Heart right ventricle (tissue), 16 donors: ENCODE results near the gene IRS4. TPM values are rescaled to one million over a fixed set of nuclear protein-coding genes. Genes with fewer than 3 reads are reported as not detected.

ENCODE experiments used
- ATAC-seq, 8 donors: fragments of 200-7000 bp; cut with Tn5 transposase; one replicate each; pipeline ENCODE4 v1.9.1; 2020; ENCODE audit warnings: mild to moderate bottlenecking in 8 of 8, moderate library complexity in 8 of 8, moderate number of reproducible peaks in 1 of 8
- DNase-seq, 2 donors: peaks; one replicate each; pipeline ENCODE4 v3.0.0-alpha.2; 2020
- H3K27ac ChIP-seq, 10 donors: fragments of 200-600 bp; sonication (generic) in 2 of 10; one replicate each; pipeline versions ENCODE4 v1.5.0 to v1.8.0; 2020 to 2022; ENCODE audit warnings: mild to moderate bottlenecking in 3 of 10
- H3K27me3 ChIP-seq, 7 donors: fragments of 200-600 bp; one replicate each; pipeline ENCODE4 v1.8.0; 2021 to 2022; ENCODE audit warnings: mild to moderate bottlenecking in 2 of 7
- H3K36me3 ChIP-seq, 9 donors: fragments of 200-600 bp; sonication (generic) in 1 of 9; one replicate each; pipeline versions ENCODE4 v1.5.0 to v1.8.0; 2020 to 2022; ENCODE audit warnings: mild to moderate bottlenecking in 2 of 9
- H3K4me1 ChIP-seq, 9 donors: fragments of 200-600 bp; sonication (generic) in 1 of 9; one replicate each; pipeline versions ENCODE4 v1.5.0 to v1.8.0; 2020 to 2022; ENCODE audit warnings: mild to moderate bottlenecking in 4 of 9
- H3K4me3 ChIP-seq, 10 donors: fragments of 200-600 bp; sonication (generic) in 2 of 10; one replicate each; pipeline versions ENCODE4 v1.5.0 to v1.8.0; 2020 to 2022; ENCODE audit warnings: mild to moderate bottlenecking in 7 of 10, moderate library complexity in 2 of 10
- H3K9me3 ChIP-seq, 11 donors: fragments of 200-600 bp in 10 of 11; sonication (generic) in 2 of 11; one replicate each; pipeline versions ENCODE4 v1.5.0 to v1.8.0; 2013 to 2022; ENCODE audit warnings: mild to moderate bottlenecking in 2 of 11, control low read depth in 1 of 11, moderate library complexity in 1 of 11
- CTCF ChIP-seq, 9 donors: fragments of 200-600 bp; sonication (generic) in 2 of 9; IDR thresholded peaks; one replicate each; pipeline versions ENCODE4 v1.5.0 to v1.8.0; 2021 to 2022; ENCODE audit warnings: antibody characterized with exemption in 9 of 9, mild to moderate bottlenecking in 5 of 9, moderate library complexity in 1 of 9
- WGBS, 2 donors: extraction: QIAGEN DNeasy Blood & Tissue Kit; methylation state at CpG; one replicate each; pipeline ENCODE4 v1.1.7; 2013; ENCODE audit warnings: inconsistent platforms in 1 of 2; 5-methylcytosine and 5-hydroxymethylcytosine counted together
- intact Hi-C, 10 donors: fragments of 100-400 bp; cut with DNase I; formaldehyde crosslinking; loops; one replicate each; pipeline versions ENCODE4 v1.11.1 to v1.14.2; 2022
- polyA plus RNA-seq, 2 donors: library from polyadenylated mRNA; stranded (reverse); fragments of 200-250 nt; gene quantifications; one replicate each; pipeline ENCODE4 v1.2.3, GENCODE V29; 2013
- total RNA-seq, 10 donors: library from RNA; stranded (reverse); fragmentation: NEBNext Ultra II Directional in 3 of 10; extraction: Animal tissue kit (Norgen Biotek cat#: 25700) in 3 of 10; gene quantifications; one replicate each; pipeline versions ENCODE4 v1.2.1 to v1.2.4, GENCODE V29; 2021 to 2023
- donor health status: Arrhythmogenic right ventricular cardiomyopathy.
- donor health status: ischemic (EF 13 %, LVEDD 7.1; RV severe dilation, severe dysfunction).
- donor health status: healthy with polysubstance abuse.
- donor health status: DM: no; HTN: yes; CAD: no.
- donor health status: DM: no; HTN: no; CAD: no.
- donor health status: ischemic (EF 25% LVEDD 6.9; RV normal size, moderate dysfunction).
- donor health status: ischemic (EF 25% LVEDD 5.7; RV mildly dilated, moderate dysfunction).
- donor health status: healthy.
- donor health status: DM: yes; HTN: yes; CAD: no.
- donor health status: Ischemic cardiomyopathy.
- donor health status: ischemic (EF 35%, LVEDD 5.7; RV mildly dilated, moderate dysfunction).
- donor health status: nonischemic (EF 11% LVEDD 7.7; RV severe dilation, severe dysfunction).
- donor health status: DM: yes; HTN: yes; CAD: no.
- donor health status: PGD.
- donor health status: ischemic (EF 29% LVEDD 5.4; RV normal size, mild dysfunction).
- donor health status: nonischemic (EF 23%, LVEDD 6.1; RV moderate dilation, normal function).

Gene IRS4
- total and polyA plus RNA-seq, 12 donors, result not detected

GRCh38 chrX:108732630-108733321 lies 3.6 kb downstream of the IRS4 start:
- no peaks in the 10 kb centered on the region for H3K36me3 ChIP-seq
- no peak overlapping the region for H3K27ac ChIP-seq
- peaks cover 0 to 13% (median 0%) of the 10 kb centered on the region in 9 donors for H3K4me1 ChIP-seq
- 3 to 5% methylated on average over 38 to 39 of the region's 39 CpGs for WGBS, 2 donors
- no peak overlapping the region for H3K4me3 ChIP-seq
- TF ChIP-seq CTCF (IDR thresholded peaks at IDR 0.05), result no peak
- no peak for DNase-seq
- peaks cover 0 to 98% (median 62%) of the 10 kb centered on the region in 7 donors for H3K27me3 ChIP-seq
- ATAC-seq, result no peak
- intact Hi-C loops, result no loop called here
- no peaks in the 10 kb centered on the region for H3K9me3 ChIP-seq

DNA sequence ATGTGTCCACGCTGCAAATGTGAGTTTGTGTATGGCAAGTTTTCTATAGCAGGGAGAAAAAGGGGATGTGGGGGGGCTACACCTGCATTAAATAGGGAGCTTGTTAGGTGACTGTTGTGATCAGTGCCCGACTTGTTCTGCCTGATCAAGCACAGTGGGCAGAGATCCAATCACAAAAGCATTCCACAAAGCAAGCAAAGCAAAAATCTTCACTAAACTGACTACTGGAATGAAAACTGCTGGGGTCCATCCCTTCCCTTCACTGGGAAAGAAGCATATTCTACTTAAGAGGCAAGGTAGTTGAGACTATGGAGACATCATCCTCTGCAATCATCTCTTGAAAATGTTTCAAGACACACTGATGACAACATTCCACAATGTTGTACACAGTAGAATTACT lies 5.2 kb downstream of the IRS4 start:
- H3K36me3 ChIP-seq, result no peaks in the 10 kb centered on the region
- ATAC-seq (no peak), DNase-seq (no peak)
- no peak overlapping the region for H3K27ac ChIP-seq
- H3K4me3 ChIP-seq, result no peak overlapping the region
- H3K9me3 ChIP-seq, result no peaks in the 10 kb centered on the region
- TF ChIP-seq CTCF (IDR thresholded peaks at IDR 0.05), result no peak
- intact Hi-C loops, result no loop called here
- H3K4me1 ChIP-seq, result peaks cover 0 to 4% (median 0%) of the 10 kb centered on the region in 9 donors
- H3K27me3 ChIP-seq, result peaks cover 0 to 96% (median 46%) of the 10 kb centered on the region in 7 donors
- WGBS, 2 donors, result 9 to 20% methylated on average over 2 of the region's 2 CpGs

- TF ChIP-seq CTCF (IDR thresholded peaks at IDR 0.05), result no peak
- intact Hi-C loops, result no loop called here
- no peaks in the 10 kb centered on the region for H3K4me1 ChIP-seq
- no peak for ATAC-seq
- H3K36me3 ChIP-seq, result no peaks in the 10 kb centered on the region
- H3K9me3 ChIP-seq, result no peaks in the 10 kb centered on the region
- no peak overlapping the region for H3K4me3 ChIP-seq
- WGBS, 2 donors, result 84 to 90% methylated on average over 3 of the region's 3 CpGs
- H3K27ac ChIP-seq, result no peak overlapping the region
- H3K27me3 ChIP-seq, result peaks cover 0 to 84% (median 11%) of the 10 kb centered on the region in 7 donors
- no peak for DNase-seq
These were observed 9.6 kb downstream of the IRS4 start for GRCh38 chrX:108726748-108727147.

DNA sequence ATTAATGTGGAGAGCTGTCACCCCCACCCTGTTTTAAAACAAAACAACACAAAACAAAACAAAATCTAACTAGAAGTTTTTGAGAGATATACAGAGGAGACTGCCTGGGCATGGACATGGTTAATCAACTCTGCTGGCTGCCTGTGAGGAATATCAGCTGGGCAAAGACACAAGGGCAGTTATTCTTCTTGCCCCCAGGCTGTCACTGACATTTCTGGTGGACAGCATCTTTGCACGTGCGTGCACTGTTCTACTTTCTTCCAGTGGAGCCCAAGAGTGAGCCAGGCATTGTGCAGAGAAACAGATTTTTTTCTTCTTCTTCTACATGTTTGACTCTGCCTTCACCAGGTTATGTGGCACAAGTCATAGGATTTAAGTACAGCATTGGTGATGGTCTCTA lies 13.8 kb downstream of the IRS4 start:
- Histone ChIP-seq H3K4me3 (no peak overlapping the region), H3K36me3 (no peaks in the 10 kb centered on the region), H3K4me1 (no peaks in the 10 kb centered on the region), H3K27me3 (peaks cover 0 to 63% (median 0%) of the 10 kb centered on the region in 7 donors), H3K27ac (no peak overlapping the region), H3K9me3 (no peaks in the 10 kb centered on the region)
- DNase-seq, result no peak
- intact Hi-C loops, result no loop called here
- WGBS, 2 donors, result 55 to 65% methylated on average over 2 of the region's 2 CpGs
- no peak for TF ChIP-seq CTCF (IDR thresholded peaks at IDR 0.05)
- ATAC-seq, result no peak
